ENCODE data around the gene POU2AF1.

Gene POU2AF1

GRCh38 chr11:111348147-111348546 is 30.9 kb downstream of the POU2AF1 start:
- no peak for DNase-seq (ENCODE audit: low spot score)
- no peak for FAIRE-seq

DNA sequence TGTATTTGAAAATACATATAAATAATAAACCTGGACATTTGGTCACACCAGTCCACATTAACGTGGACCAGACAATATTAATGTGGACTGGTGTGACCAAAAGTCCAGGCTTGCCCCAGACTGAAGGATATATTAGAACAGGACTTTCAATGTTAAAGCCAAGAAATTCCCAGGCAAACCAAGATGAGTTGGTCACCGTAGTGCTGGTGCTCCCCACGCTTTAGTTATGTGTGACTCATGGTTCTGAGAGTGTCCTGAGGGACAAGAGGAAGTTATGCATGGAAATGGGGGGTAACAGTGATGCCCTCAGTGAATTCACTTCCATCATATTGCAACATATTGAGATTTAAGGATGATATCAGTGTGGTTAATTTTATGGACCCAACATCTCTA is 31.4 kb downstream of the POU2AF1 start:
- DNase-seq (ENCODE audit: low spot score) (no peak), FAIRE-seq (no peak)

DNA sequence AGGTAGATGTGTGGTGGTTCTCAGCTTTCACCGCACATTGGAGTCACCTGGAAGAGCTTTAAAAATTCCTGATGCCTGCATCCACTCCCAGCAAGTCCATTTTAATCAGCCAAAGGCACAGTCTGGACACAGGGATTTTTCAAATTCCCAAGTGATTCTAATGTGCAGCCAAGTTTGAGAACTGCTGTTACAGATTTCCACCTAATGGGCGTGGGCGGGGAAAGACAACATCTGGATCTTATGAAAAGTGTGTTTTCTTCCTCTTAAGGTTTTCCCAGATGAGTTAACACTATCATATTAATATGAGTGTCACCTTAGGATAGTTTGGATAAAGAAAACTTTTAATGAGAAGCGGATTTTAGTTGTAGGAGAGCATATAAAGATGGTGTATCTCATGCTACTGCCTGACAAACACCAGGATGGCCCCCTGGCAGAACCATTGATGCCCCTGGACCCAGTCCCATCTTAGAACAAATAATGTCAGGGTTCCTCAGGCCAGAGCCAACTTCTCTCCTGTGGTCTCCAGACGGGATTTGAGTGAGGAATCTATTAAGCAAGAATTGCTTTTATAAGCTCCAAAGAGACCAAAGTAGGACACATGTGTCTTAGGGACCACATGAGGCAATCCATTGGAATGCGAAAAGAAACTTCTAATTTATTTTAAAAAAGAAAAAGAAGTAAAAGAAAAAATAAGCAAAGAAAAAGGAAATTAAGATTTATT is 31.9 kb downstream of the POU2AF1 start:
- no peak for FAIRE-seq
- no peak for DNase-seq (ENCODE audit: low spot score)

DNA sequence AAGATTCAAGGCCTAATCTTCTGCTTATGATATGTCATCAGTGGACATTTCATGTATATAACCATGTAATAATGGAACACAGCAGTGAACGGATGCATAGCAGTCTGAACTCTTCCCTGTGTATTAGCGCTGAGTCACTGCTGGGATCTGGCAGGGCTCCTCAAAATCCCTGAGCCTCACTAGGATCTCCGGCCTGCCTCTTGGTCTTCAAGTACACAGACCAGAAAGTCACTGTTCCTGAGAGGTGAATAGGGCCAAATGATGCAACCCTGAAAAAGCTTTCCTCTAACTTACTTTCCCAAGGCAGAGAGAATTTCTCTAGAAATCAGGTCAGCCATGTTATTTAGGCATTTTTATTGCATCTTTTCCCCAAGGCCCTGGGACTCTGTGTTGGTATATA is 35.0 kb downstream of the POU2AF1 start:
- FAIRE-seq (no peak), DNase-seq (ENCODE audit: low spot score) (no peak)

DNA sequence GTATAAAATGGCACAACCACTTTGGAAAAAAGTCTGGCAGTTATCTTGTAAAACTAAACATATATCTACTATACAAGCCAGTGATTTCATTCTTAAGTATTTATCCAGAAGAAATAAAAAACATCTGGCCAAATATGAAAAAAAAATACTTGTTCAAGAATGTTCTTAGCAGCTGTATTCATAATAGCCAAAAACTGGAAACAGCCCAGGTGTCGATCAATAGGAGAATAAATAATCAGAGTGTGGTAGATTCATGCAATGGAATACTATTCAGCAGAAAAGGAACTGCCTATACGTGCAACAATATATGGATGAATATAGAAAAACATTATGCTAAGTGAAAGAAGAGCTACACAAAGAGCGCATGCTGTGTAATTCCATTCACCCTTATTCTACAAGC is 36.7 kb downstream of the POU2AF1 start:
- FAIRE-seq = no peak

DNA sequence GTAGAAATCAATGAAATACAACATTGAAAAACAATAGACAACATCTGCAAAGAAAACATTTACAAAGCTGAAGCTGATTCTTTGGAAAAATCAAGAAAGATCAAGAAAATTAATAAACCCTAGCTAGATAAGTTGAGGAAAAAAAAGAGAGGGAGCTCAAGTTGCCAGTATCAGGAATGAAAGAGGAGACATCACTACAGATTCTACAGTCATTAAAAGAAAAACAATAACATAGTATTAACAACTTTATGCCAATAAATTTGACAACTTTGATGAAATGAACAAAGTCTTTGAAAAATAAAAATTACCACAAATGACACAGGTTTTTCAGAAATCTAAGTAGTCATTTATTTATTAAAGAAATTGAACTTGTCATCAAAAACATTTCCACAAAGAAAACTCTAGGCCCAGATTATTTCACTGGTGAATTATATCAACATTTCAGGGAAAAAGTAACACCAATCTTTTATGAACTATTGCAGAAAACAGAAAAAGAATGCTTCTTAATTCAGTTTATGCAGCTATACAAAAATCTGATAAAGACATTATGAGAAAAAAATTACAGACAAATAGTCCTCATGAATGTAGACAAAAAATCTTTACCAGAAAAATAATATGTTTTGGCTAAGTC is 39.2 kb downstream of the POU2AF1 start:
- DNase-seq (ENCODE audit: low spot score) (no peak), FAIRE-seq (no peak)

More for the DNA sequence above, 36.7 kb downstream of the POU2AF1 start:
- no peak for DNase-seq (ENCODE audit: low spot score)

GRCh38 chr11:111336582-111337256 is 42.4 kb downstream of the POU2AF1 start:
- DNase-seq (ENCODE audit: low spot score) = no peak

DNA sequence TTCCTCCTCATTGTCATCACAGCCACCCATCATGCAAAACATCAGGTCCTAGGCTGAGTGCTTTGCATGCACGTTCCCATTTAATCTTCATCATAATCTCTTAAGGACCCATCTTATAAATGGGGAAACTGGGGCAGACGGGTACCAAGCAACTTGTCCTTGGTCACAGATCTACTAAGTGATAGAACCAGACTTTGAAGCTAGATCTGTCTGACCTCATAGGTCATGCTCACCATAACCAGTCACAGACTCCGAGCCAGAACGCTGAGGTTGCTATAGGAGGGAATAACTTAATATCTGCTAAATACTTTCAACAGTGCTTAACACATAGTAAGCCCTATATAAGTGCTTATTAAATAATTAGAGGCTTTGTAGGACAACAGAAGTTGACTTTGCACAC is 43.0 kb downstream of the POU2AF1 start:
- no peak for FAIRE-seq
- DNase-seq (ENCODE audit: low spot score) = no peak

More at GRCh38 chr11:111336582-111337256, 42.4 kb downstream of the POU2AF1 start:
- FAIRE-seq = no peak

DNA sequence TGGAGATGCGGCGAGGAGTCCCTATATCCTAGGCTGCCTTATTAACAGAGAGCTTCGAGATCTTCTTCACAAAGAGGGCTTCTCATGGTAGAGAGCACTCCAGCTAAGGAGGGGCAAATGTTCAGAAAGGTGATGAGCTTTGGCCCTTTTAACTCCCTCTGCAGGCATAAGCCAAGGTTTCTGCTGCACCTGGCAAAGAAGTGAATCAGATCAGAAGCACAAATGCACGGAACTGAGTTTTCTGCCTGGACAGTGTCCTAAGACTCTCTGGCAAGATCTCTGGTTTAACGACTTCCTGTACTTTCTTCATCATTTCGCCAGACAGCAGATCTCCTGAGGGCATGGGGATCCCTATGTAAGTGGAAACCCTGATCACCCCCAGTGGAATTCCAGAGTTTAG is 43.5 kb downstream of the POU2AF1 start:
- no peak for DNase-seq (ENCODE audit: low spot score)
- FAIRE-seq = no peak

GRCh38 chr11:111334532-111335502 is 44.3 kb downstream of the POU2AF1 start:
- DNase-seq (ENCODE audit: low spot score) = no peak
- FAIRE-seq = no peak

DNA sequence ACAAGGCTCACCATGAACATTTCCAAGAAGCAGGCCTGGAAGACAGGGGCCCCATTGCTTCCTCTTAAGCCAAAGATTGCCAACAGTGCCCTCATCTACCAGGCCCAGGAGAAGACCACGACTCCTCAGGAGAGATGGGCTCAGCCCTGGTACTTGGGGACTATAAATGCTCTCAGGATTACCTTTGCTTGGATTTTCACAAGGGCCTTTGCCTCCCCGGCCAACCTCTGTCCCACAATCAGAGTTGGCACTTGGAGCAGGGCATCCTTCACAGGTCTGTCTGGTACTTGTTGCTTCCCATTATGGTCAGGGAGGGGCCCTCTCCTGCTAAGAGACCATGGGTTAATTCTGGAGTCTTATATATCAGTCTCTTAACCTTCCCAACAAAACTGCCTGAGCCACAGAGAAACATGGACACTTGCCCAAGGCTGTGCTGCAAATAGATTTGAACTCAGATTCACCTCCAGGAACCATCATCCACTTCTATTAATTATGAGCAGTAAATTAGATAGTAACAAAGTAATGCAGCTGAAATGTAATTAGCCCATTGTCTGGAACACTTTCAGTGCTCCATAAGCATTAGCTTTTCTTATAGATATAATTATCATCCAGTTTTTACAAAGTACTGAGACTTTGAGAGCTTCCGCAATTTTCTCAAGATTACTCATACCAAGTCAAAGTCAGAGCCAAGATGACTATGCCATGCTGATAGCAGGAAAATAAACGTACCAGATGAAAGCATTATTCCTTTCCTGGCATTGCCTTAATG is 47.2 kb downstream of the POU2AF1 start:
- DNase-seq (ENCODE audit: low spot score) (no peak), FAIRE-seq (no peak)

- FAIRE-seq = no peak
- no peak for DNase-seq (ENCODE audit: low spot score)
These were observed 48.7 kb downstream of the POU2AF1 start for GRCh38 chr11:111330234-111330893.

DNA sequence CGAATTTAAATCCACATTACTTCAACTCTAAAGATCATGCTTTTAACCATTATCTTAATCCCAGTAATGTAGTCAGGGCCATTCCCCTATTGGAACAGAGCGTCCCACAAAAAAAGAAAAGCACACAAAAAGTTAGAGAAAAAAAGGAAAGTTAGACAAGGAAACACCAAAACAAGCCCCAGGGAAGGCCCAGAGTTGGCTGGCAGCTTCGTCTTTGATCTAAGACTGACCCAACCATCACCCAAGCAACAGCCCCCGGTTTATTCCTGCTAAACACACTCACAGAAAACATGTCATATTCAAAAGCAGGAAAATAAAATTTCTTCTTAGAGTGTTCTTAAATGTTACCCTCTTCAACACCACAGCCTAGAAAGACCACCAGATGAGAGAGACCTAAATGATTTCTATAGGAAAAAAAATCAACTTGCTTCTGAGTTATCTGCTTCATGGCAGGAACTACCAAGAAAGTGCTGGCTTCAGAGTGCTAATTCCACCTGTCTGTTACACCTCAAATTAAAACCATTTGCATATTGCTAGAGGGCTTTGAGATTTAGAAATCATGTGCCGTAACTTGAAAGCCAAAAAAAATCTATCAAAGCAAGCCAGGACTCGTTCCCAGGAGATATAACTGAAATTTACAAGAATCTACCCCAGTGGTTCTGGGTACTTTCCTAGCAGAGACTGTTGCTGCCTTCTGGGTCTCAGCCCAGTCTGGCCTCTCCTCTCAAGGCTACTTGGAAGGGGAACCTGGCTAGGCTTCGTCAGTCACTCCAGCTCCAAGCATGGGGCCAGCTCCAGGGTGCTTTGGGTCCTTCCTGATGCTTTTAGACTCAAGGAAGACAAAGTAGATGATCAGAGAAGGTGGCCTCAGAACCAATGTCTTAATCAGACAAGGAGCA is 49.5 kb downstream of the POU2AF1 start:
- DNase-seq (ENCODE audit: low spot score) (no peak), FAIRE-seq (no peak)

DNA sequence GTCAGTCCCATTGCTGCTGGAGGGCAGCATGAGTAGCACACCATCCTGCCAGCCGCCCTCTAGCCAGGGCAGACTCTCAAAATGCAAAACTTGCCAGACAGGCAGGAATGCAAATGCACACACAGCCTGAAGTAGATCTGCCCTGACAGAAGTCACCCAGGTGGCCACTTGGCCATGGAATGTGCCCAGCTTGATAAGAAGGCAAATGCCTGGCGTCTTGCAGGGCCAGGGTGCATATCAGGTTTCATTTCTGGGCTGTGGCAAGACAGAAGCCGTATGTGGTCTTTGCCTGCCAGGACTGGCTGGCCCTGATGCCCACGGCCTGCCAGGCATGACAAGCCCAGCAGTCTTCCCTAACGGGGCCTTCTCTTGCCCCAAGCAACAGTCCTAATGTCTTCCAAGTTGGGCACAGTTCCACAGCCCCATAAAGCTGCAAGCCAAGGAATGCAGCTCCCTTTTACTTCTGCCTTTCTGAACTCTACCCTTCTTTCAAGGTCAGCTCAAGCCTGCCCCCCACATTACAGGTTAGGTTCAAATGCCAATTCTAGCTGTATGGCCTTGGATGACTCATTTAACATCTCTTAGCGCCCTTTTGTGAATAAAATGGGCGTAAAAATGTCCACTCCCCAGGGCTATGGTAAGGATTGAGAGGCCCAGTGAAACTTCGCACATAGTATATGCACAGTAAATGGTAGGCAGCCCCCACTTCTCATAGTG is 51.0 kb downstream of the POU2AF1 start:
- DNase-seq (ENCODE audit: low spot score) (no peak), FAIRE-seq (peak; percentile 58)

- DNase-seq (ENCODE audit: low spot score) = no peak
- FAIRE-seq = no peak
These were observed 52.3 kb downstream of the POU2AF1 start for GRCh38 chr11:111326824-111327223.

GRCh38 chr11:111325259-111325658 is 53.8 kb downstream of the POU2AF1 start:
- FAIRE-seq (no peak), DNase-seq (ENCODE audit: low spot score) (no peak)

- FAIRE-seq (no peak), DNase-seq (ENCODE audit: low spot score) (no peak)
These were observed 54.8 kb downstream of the POU2AF1 start for GRCh38 chr11:111324277-111324720.

- no peak for DNase-seq (ENCODE audit: low spot score)
These were observed 56.5 kb downstream of the POU2AF1 start for GRCh38 chr11:111322534-111322933.

More at GRCh38 chr11:111322534-111322933, 56.5 kb downstream of the POU2AF1 start:
- no peak for FAIRE-seq
